NCI-H2227 (cell line): ENCODE measurements around the gene SLC6A18.
"Not testable (repeated sequence)": the region's sequence is repeated elsewhere in the genome, so short reads cannot be mapped to it uniquely, and the experiment has no call there.

Source experiments
- DNase-seq: peaks from one replicate; lab custom pipeline; 2025; ENCODE audit not compliant: unreplicated experiment; lab: John Stamatoyannopoulos, UW

Gene SLC6A18

GRCh38 chr5:1284336-1284970 lies 59.3 kb downstream of the SLC6A18 start:
- not testable (repeated sequence) for DNase-seq

DNA sequence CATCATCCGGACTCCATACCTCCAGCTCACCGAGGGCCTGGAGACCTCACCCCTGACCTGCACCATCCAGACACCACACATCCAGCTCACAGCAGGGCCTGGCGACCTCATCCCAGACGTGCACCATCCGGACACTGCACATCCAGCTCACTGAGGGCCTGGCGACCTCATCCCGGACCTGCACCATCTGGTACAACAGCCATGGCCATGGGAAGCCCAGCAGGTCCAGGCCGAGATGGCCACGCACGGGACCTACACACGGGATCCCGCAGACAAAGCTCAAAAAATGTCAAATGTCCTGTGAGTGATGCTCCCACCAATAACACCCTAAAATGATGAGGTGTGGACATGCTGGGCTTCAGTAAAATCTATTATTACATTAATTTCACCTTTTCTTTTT lies 60.0 kb downstream of the SLC6A18 start:
- no peak for DNase-seq

- no peak for DNase-seq
Observed at GRCh38 chr5:1285883-1286291, 60.7 kb downstream of the SLC6A18 start.

GRCh38 chr5:1288439-1289335 lies 63.5 kb downstream of the SLC6A18 start:
- DNase-seq = no peak

DNA sequence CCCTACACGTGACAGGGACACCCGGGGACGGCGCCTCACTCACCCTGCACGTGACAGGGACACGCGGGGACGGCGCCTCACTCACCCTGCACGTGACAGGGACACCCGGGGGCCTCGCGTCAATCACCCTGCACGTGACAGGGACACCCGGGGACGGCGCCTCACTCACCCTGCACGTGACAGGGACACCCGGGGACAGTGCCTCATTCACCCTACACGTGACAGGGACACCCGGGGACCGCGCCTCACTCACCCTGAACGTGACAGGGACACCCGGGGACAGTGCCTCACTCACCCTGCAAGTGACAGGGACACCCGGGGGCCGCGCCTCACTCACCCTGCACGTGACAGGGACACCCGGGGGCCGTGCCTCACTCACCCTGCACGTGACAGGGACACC lies 64.4 kb downstream of the SLC6A18 start:
- not testable (repeated sequence) for DNase-seq

DNA sequence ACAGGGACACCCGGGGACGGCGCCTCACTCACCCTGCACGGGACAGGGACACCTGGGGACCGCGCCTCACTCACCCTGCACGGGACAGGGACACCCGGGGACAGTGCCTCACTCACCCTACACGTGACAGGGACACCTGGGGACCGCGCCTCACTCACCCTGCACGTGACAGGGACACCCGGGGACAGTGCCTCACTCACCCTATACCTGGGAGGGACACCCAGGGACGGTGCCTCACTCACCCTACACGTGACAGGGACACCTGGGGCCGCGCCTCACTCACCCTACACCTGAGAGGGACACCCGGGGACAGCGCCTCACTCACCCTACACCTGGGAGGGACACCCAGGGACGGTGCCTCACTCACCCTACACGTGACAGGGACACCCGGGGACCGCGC lies 65.8 kb downstream of the SLC6A18 start:
- DNase-seq = not testable (repeated sequence)

GRCh38 chr5:1291611-1292080 lies 66.5 kb downstream of the SLC6A18 start:
- DNase-seq = no peak

GRCh38 chr5:1292139-1292538 lies 67.0 kb downstream of the SLC6A18 start:
- no peak for DNase-seq

GRCh38 chr5:1292846-1293415 lies 67.8 kb downstream of the SLC6A18 start:
- DNase-seq = no peak

GRCh38 chr5:1293416-1294205 lies 68.4 kb downstream of the SLC6A18 start:
- DNase-seq = no peak

GRCh38 chr5:1294206-1294834 lies 69.1 kb downstream of the SLC6A18 start:
- no peak for DNase-seq

DNA sequence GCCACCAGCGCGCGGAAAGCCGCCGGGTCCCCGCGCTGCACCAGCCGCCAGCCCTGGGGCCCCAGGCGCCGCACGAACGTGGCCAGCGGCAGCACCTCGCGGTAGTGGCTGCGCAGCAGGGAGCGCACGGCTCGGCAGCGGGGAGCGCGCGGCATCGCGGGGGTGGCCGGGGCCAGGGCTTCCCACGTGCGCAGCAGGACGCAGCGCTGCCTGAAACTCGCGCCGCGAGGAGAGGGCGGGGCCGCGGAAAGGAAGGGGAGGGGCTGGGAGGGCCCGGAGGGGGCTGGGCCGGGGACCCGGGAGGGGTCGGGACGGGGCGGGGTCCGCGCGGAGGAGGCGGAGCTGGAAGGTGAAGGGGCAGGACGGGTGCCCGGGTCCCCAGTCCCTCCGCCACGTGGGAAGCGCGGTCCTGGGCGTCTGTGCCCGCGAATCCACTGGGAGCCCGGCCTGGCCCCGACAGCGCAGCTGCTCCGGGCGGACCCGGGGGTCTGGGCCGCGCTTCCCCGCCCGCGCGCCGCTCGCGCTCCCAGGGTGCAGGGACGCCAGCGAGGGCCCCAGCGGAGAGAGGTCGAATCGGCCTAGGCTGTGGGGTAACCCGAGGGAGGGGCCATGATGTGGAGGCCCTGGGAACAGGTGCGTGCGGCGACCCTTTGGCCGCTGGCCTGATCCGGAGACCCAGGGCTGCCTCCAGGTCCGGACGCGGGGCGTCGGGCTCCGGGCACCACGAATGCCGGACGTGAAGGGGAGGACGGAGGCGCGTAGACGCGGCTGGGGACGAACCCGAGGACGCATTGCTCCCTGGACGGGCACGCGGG lies 69.9 kb downstream of the SLC6A18 start, which contains the start of gene TERT:
TSS of gene TERT (minus strand) at position 234 of the 815 bp plus-strand sequence. CDS start at position 155, 79 bp downstream.
- peak; percentile 45 for DNase-seq

DNA sequence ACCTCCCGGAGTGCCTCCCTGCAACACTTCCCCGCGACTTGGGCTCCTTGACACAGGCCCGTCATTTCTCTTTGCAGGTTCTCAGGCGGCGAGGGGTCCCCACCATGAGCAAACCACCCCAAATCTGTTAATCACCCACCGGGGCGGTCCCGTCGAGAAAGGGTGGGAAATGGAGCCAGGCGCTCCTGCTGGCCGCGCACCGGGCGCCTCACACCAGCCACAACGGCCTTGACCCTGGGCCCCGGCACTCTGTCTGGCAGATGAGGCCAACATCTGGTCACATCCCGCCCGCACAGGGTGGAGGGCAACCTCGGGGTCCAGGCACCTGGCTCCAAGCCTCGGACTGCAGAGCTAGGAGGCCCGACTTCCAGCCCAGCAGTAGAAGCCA lies 70.5 kb downstream of the SLC6A18 start:
- no peak for DNase-seq
